Cerebellar cortex (tissue), 1 donor: Measurements from ENCODE around the gene IGFN1.
A peak's percentile ranks its signal among the peaks of the same experiment; 100 is the strongest.
"Not testable (repeated sequence)": the region's sequence is repeated elsewhere in the genome, so short reads cannot be mapped to it uniquely, and the experiment has no call there.

Experiments used
- DNase-seq: peaks from one replicate; pipeline ENCODE4 v3.0.0-alpha.2; 2015; ENCODE audit warnings: low spot score

The IGFN1 gene

GRCh38 chr1:201250326-201251011, 59.8 kb downstream of the IGFN1 start:
- DNase-seq: no peak

DNA sequence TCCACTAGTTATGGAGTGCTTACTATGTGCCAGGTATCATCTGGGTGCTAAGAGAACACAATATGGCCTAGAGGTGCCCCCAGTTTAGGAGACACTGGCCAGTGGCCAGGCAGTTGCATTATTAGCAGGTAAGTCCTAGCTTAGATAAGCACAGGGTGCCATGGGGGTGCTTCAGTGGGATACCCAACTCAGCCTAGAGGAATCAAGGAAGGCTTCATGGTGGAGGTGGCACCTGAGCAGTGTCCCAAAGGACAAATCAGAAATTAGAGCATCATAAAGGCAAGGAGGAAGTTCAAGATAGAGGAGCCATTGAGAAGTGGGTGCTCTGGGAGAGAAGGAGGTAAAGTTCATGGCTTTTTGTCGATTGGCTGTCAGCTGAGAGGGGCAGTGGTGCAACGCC, 60.8 kb downstream of the IGFN1 start:
- no peak for DNase-seq

DNA sequence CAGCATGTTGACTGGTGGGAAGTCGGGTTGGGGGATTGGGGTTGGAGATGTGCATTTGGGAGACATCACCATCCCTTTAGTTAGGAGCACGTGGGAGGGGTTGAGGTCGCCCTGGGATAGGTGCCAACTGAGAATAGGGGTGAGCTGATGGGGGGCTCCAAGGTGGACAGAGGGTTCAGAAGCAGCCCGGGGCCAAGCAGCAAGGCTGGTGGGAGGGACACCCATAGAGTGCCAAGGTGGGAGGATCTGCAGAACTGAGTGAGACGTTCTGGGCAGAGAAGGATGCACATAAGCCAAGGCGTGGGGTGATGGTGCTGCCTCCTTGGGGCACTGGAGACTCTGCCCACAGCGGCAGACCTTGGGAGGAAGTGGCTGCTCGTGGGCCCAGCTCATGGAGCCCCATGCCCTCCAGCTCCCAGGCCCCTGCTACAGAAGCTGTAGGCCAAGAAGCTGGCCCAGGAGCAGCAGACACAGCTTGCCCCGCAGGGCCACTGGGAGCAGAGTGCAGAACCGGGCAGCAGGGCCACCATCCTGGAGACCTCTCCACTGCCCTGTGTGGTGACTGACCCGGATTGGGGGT, 61.3 kb downstream of the IGFN1 start:
- DNase-seq: no peak

DNA sequence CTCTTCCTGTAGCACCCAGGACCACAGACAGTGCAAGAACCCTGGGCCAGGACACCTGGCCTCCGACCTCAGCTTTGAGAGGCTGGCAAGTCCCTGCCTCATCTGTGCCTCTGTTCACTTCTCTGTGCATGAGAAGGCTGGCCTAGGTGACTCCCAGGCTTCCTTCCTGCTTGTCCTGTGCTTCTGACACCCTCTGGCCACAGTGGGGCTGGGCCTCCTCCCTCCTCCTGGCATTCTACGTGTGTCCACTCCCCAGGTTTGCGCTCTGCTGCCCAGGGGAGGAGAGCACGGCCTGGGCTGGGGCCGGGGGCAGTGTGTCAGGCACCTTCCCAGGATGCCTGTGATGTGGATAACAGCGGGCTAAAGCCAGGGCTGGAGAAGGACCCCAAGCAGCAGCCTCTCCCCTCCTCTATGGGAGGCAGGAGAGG, 62.3 kb downstream of the IGFN1 start:
- DNase-seq: no peak

DNA sequence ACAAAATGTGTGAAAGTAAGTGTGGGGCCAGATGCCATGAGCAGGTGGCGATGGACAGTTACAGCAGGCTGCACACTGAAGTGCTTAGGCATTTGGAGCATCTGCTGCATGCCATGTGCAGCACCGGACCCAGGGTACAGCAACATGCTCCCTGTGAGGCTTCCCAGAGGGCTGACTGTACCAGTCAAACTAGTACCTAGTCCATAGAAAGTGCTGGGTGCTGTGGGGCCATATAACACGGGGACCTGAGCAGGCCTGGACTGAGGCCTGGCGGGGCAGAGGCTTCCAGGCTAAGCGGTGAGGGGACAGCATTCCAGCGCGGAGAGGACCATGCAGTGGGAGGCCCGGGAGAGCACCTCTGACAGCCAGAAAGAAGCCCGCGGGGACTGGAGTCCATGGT, 62.8 kb downstream of the IGFN1 start:
- DNase-seq: peak; percentile 39

DNA sequence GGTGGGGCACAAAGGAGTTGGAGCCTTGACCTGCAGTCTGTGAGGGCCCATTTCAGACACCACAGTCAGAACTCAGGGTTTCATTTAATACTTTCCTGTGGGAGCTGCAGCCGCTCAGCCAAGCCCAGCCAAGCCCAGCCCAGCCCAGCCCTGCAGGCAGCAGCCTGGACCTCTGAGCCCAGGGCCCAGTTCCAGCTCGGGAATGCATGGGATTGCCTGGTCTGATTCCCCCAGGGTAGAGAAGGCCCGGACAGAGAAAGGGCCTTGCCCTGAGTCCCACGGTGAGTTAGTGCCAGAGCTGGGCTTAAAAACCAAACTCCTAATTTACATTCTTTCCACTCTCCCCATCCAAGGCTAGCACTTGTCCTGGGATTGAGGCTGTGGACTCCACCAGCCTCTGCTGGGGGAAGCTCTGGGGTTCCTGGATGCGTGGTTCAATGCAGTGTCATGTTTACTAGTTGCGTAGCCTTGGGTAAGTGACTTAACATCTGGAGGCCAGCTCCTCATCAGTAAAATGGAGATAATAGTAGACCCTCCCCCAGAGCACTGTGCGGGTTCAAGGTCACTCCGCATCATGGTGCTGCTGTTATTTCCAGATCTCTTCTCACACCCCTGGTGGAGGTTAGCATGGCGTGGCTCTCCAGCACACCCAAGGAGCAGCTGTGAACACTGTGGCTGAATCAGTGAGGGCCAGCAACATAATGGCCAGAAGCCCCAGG, 63.4 kb downstream of the IGFN1 start:
- no peak for DNase-seq

GRCh38 chr1:201254625-201255478, 64.2 kb downstream of the IGFN1 start:
- peak; percentile 33 for DNase-seq

DNA sequence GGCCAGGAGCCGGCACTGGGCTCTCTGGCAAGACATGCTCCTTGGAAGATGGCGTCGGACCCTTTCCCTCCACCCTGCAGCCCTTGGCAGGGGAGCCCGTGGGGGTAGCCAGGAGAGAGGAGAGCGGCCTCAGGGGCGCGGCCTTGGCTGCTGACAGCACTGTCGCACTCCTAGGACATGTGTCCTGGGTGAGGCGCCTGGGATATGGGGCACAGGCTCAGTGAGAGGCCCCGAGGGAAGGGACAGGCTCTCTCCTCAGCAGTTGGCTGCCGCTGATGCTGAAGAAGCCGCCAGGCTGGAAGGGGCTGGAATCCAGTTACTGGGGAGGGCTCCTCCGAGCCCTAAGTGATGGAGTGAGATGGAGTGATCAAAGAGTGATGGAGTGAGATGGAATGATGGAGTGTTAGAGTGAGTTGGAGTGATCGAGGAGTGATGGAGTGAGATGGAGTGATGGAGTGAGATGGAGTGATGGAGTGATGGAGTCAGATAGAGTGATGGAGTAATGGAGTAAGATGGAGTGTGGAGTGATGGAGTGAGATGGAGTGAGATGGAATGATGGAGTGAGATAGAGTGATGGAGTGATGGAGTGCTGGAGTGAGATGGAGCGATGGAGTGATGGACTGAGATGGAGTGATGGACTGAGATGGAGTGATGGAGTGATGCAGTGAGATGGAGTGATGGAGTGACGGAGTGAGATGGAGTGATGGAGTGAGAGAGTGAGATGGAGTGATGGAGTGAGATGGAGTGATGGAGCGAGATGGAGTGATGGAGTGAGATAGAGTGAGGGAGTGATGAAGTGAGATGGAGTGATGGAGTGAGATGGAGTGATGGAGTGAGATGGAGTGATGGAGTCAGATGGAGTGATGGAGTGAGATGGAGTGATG, 65.1 kb downstream of the IGFN1 start:
- no peak for DNase-seq

- not testable (repeated sequence) for DNase-seq
Measured at GRCh38 chr1:201258132-201258531, 67.5 kb downstream of the IGFN1 start.

DNA sequence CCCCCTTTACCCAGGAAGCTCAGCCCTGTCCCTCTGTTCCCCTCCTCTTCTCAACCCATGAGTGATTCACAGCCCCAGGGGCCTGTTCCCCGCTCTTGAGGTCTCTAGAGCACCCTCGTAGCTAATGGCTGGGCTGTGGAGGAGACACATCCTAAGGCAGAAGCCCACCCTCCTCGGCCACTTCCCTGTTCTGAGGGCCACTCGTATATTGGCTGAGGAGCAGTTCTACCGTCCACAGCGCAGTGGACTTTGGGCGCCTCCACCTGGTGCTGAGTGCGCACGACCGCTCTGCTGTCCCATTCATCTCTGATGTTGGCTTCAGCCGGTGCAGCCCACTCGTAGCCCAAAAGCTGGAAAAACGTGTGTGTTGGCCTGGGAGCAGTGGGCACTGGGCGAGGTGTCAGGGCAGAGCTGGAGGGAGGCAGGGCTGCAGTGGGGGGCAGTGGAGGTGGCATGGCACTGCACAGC, 68.2 kb downstream of the IGFN1 start:
- DNase-seq: no peak

GRCh38 chr1:201259476-201260235, 69.0 kb downstream of the IGFN1 start:
- DNase-seq: no peak

GRCh38 chr1:201260236-201260590, 69.6 kb downstream of the IGFN1 start:
- DNase-seq: no peak

DNA sequence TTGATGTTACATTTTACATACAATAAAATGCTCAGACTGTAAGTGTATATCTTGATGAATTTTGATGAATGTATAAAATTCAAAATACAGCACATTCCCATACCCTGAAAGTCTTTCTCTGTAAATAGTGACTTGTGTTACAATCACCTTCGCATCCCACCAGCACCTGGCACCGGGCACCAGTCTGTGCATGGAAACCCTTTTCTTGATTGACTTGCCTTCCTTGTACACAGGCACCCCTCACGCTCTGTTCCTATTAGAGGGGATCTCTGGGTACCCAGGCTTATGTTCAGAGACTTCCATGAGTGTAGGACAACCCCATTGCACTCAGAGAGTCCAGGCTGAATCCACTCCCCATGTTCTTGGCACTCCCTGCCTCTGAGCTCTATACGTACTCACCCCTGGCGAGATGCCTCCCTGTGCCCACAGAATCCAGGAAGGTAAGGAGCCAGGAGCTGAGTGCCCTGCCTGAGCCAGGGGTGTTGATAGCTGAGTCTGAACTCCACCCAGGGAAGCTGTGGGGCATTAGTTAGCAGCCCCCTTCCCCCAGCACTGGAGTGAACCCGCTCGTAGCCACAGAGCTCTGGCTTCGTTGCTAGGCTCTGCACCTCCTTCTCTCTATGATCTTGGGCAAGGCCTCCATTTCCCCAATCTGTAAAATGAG, 70.2 kb downstream of the IGFN1 start:
- DNase-seq: no peak

GRCh38 chr1:201261771-201262547, 71.3 kb downstream of the IGFN1 start:
- DNase-seq: no peak

- DNase-seq: no peak
Measured at GRCh38 chr1:201262963-201263608, 72.5 kb downstream of the IGFN1 start.

DNA sequence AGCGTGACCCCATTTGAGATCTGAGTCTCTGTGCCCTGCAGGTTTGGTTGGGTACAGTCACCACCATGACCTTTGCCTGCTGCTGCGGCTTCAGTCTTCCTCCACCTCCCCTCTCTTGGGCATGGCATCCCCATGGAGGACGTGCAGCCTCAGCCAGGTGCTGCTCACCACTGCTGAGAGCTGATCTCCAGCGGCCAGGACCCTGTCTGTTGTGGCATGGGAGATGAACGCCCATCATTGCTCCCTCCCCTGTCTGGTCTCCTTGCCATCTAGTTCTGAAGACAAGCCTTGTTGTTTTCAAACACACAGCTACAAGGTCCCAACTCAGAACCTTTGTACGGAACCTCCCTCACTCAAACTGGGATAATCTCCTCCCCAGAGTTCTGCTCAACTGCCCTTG, 73.4 kb downstream of the IGFN1 start:
- DNase-seq: no peak

- no peak for DNase-seq
Measured at GRCh38 chr1:201264554-201264953, 73.9 kb downstream of the IGFN1 start.

DNA sequence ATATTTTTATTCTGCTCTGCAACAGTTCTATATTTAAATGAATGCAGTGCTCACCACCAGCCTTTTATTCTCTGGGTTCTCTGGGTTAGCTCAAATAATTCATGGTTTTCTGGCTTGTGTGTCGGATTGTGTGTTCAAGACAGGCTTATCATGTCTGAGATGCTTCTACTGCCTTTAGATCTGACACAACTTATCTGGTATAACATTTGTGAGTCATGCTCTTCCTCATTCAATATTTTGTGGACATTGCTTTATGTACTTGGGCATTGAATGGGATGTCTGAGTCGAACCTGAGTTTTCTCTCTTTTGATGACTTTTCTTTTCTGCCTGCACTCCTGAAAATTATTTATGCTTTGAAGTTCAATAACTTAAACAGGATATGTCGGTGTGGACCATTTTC, 75.1 kb downstream of the IGFN1 start:
- DNase-seq: no peak

DNA sequence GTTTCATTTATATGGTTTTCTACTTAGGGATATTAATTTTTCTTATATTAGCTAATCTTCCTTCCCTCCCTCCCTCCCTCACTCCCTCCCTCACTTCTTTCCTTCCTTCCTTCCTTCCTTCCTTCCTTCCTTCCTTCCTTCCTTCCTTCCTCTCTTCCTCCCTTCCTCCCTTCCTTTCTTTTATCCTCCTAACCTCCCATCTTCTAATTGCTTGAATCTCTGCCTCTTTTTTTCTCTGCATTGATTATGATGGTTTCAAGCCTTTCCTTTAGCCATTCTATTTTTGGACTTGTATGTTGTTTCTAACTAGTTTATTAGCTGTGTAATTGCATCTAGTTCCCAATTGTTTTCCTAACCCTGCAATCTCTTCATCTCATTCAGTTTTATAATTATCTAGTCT, 75.7 kb downstream of the IGFN1 start:
- no peak for DNase-seq
